GM13977 (cell line): Measurements from ENCODE around the gene YWHAB.

Source experiments
- DNase-seq: peaks from one replicate; pipeline ENCODE4 v3.0.0; 2012; ENCODE audit warnings: low spot score
- CTCF ChIP-seq: IDR thresholded peaks from 2 replicates; pipeline ENCODE4 v1.5.1; 2012; ENCODE audit warnings: mild to moderate bottlenecking, control low read depth; ENCODE audit not compliant: insufficient read depth; ENCODE audit errors: extremely low read depth, missing control alignments
- in situ Hi-C: fragments of 300-500 bp; cut with MboI; formaldehyde crosslinking; loops from one replicate; pipeline ENCODE4 v1.12.0; 2022; ENCODE audit warnings: low sequenced_read_pairs, low pct_unique_long_range_greater_than_20kb, mixed read lengths, inconsistent platforms; ENCODE audit not compliant: unreplicated experiment

YWHAB gene

GRCh38 chr20:44918761-44919160 is 33.3 kb downstream of the YWHAB start:
- DNase-seq: no peak
- no peak for TF ChIP-seq CTCF
- in situ Hi-C loops: no loop called here

- no peak for TF ChIP-seq CTCF
- in situ Hi-C loops: no loop called here
- DNase-seq: no peak
Measured at GRCh38 chr20:44921447-44921846, 35.9 kb downstream of the YWHAB start.

GRCh38 chr20:44924541-44924940 is 39.0 kb downstream of the YWHAB start:
- DNase-seq: no peak
- in situ Hi-C loops: no loop called here
- no peak for TF ChIP-seq CTCF

GRCh38 chr20:44928595-44928994 is 43.1 kb downstream of the YWHAB start:
- in situ Hi-C loops: no loop called here
- no peak for DNase-seq
- no peak for TF ChIP-seq CTCF

GRCh38 chr20:44930517-44931168 is 45.1 kb downstream of the YWHAB start:
- in situ Hi-C loops: no loop called here
- no peak for DNase-seq
- TF ChIP-seq CTCF: no peak

- DNase-seq: no peak
- no peak for TF ChIP-seq CTCF
- in situ Hi-C loops: no loop called here
Measured at GRCh38 chr20:44931911-44932310, 46.4 kb downstream of the YWHAB start.
